Measurements from ENCODE around the gene MPHOSPH9. TPM values are rescaled to one million over a fixed set of nuclear protein-coding genes. Genes with fewer than 3 reads are reported as not detected.
A peak's percentile ranks its signal among the peaks of the same experiment; 100 is the strongest.

MPHOSPH9 gene
- total and polyA plus RNA-seq, 2 donors = 25.5 to 106 TPM

- DNase-seq (ENCODE audit: low read depth in 6 of 9, low spot score in 9 of 9) = peak in 1 of 9 donors; percentile 63
- peak overlapping the region in 1 of 2 donors; percentile 3 for H3K4me3 ChIP-seq (ENCODE audit: low read length in 2 of 2)
- no peaks in the 10 kb centered on the region for H3K27me3 ChIP-seq (ENCODE audit: control insufficient read depth in 2 of 2, insufficient read depth in 1 of 2, low read length in 1 of 2)
- peaks cover 6 to 38% of the 10 kb centered on the region in 2 donors for H3K36me3 ChIP-seq (ENCODE audit: control insufficient read depth in 2 of 2, insufficient read depth in 2 of 2, low read length in 1 of 2)
- peak overlapping the region; percentile 64 to 96 for H3K27ac ChIP-seq (ENCODE audit: low read depth in 1 of 2, low read length in 1 of 2)
- 75% methylated on average over 6 of the region's 6 CpGs for WGBS
- peaks cover 65 to 95% of the 10 kb centered on the region in 2 donors for H3K4me1 ChIP-seq (ENCODE audit: control insufficient read depth in 2 of 2, insufficient read depth in 2 of 2, low read length in 2 of 2)
- H3K9me3 ChIP-seq (ENCODE audit: control insufficient read depth in 2 of 2, insufficient read depth in 1 of 2, low read length in 1 of 2) = peaks cover 0 to 9% of the 10 kb centered on the region in 2 donors
These were observed 106.4 kb downstream of the MPHOSPH9 start for GRCh38 chr12:123126294-123127181.

- WGBS = 8% methylated on average over 3 of the region's 3 CpGs
- H3K36me3 ChIP-seq (ENCODE audit: control insufficient read depth in 2 of 2, insufficient read depth in 2 of 2, low read length in 1 of 2) = peaks cover 16 to 46% of the 10 kb centered on the region in 2 donors
- peaks cover 57 to 95% of the 10 kb centered on the region in 2 donors for H3K4me1 ChIP-seq (ENCODE audit: control insufficient read depth in 2 of 2, insufficient read depth in 2 of 2, low read length in 2 of 2)
- peak overlapping the region; percentile 26 to 27 for H3K4me3 ChIP-seq (ENCODE audit: low read length in 2 of 2)
- H3K9me3 ChIP-seq (ENCODE audit: control insufficient read depth in 2 of 2, insufficient read depth in 1 of 2, low read length in 1 of 2) = peaks cover 0 to 3% of the 10 kb centered on the region in 2 donors
- H3K27me3 ChIP-seq (ENCODE audit: control insufficient read depth in 2 of 2, insufficient read depth in 1 of 2, low read length in 1 of 2) = no peaks in the 10 kb centered on the region
- DNase-seq (ENCODE audit: low read depth in 6 of 9, low spot score in 9 of 9) = peak in 1 of 9 donors; percentile 65
- H3K27ac ChIP-seq (ENCODE audit: low read depth in 1 of 2, low read length in 1 of 2) = peak overlapping the region; percentile 94 to 100
These were observed 110.3 kb downstream of the MPHOSPH9 start for GRCh38 chr12:123122626-123123025.

DNA sequence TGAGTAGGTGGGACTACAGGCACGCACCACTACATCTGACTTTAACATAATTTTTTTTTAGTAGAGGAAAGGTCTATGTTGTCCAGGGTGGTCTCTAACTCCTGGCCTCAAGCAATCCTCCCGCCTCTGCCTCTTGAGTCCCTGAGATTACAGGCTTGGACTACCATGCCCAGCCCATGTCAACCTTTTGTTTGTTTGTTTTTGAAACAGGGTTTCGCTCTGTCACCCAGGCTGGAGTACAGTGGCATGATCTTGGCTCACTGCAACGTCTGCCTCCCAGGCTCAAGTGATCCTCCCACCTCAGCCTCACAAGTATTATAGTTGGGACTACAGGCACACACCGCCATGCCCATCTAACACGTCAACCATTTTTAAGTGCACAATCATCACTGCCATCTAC is 111.3 kb downstream of the MPHOSPH9 start:
- Histone ChIP-seq H3K4me3 (ENCODE audit: low read length in 2 of 2) (peak overlapping the region; percentile 0 to 48), H3K27ac (ENCODE audit: low read depth in 1 of 2, low read length in 1 of 2) (peak overlapping the region; percentile 94 to 100), H3K4me1 (ENCODE audit: control insufficient read depth in 2 of 2, insufficient read depth in 2 of 2, low read length in 2 of 2) (peaks cover 58 to 95% of the 10 kb centered on the region in 2 donors), H3K27me3 (ENCODE audit: control insufficient read depth in 2 of 2, insufficient read depth in 1 of 2, low read length in 1 of 2) (no peaks in the 10 kb centered on the region), H3K9me3 (ENCODE audit: control insufficient read depth in 2 of 2, insufficient read depth in 1 of 2, low read length in 1 of 2) (peaks cover 0 to 3% of the 10 kb centered on the region in 2 donors), H3K36me3 (ENCODE audit: control insufficient read depth in 2 of 2, insufficient read depth in 2 of 2, low read length in 1 of 2) (peaks cover 25 to 50% of the 10 kb centered on the region in 2 donors)
- no peak for DNase-seq (ENCODE audit: low read depth in 6 of 9, low spot score in 9 of 9)
- 84% methylated on average over 6 of the region's 6 CpGs for WGBS

DNA sequence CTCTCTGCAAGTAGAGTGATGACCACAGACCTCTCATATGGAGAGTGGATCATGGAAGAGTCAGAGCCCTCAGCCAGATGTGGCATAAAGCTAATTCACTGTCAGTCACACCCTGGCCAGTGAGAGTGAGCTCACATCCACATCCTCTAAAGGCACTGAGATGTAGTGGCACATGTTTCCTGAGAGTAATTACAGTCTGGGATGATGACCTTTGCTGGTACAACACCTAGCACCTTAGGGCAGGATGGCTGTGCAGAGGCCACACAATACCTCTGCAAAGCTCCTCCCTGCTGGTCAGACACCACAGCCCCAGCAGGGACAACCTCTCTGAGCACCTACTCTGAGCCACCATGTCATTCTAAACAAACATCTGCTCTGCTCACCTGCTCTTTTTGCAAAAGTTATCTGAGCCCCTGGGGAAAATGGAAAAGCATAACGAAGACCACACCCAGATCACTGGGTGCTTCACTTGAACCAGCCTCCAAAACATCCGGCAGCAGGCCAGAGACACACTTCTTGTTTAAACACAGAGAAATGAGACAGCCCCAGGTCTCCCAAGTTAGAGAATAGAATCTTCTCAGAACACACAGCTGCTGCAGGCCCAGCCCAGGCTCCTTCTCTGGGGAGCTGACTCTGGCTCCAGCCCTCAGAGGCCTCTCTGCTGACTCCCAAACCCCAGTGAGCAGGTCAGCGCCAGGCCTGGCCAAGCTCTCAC is 112.3 kb downstream of the MPHOSPH9 start:
- H3K4me1 ChIP-seq (ENCODE audit: control insufficient read depth in 2 of 2, insufficient read depth in 2 of 2, low read length in 2 of 2) = peaks cover 60 to 97% of the 10 kb centered on the region in 2 donors
- H3K9me3 ChIP-seq (ENCODE audit: control insufficient read depth in 2 of 2, insufficient read depth in 1 of 2, low read length in 1 of 2) = peaks cover 0 to 3% of the 10 kb centered on the region in 2 donors
- peaks cover 22 to 50% of the 10 kb centered on the region in 2 donors for H3K36me3 ChIP-seq (ENCODE audit: control insufficient read depth in 2 of 2, insufficient read depth in 2 of 2, low read length in 1 of 2)
- peak in 6 of 9 donors; percentile 77 to 94 (median 81) for DNase-seq (ENCODE audit: low read depth in 6 of 9, low spot score in 9 of 9)
- WGBS = 32% methylated on average over 3 of the region's 3 CpGs
- peak overlapping the region; percentile 7 to 48 for H3K4me3 ChIP-seq (ENCODE audit: low read length in 2 of 2)
- peak overlapping the region; percentile 100 for H3K27ac ChIP-seq (ENCODE audit: low read depth in 1 of 2, low read length in 1 of 2)
- no peaks in the 10 kb centered on the region for H3K27me3 ChIP-seq (ENCODE audit: control insufficient read depth in 2 of 2, insufficient read depth in 1 of 2, low read length in 1 of 2)

GRCh38 chr12:123119808-123120207 is 113.1 kb downstream of the MPHOSPH9 start:
- peak overlapping the region; percentile 100 for H3K27ac ChIP-seq (ENCODE audit: low read depth in 1 of 2, low read length in 1 of 2)
- H3K9me3 ChIP-seq (ENCODE audit: control insufficient read depth in 2 of 2, insufficient read depth in 1 of 2, low read length in 1 of 2) = peaks cover 0 to 3% of the 10 kb centered on the region in 2 donors
- WGBS = 22% methylated on average over 7 of the region's 7 CpGs
- peaks cover 23 to 53% of the 10 kb centered on the region in 2 donors for H3K36me3 ChIP-seq (ENCODE audit: control insufficient read depth in 2 of 2, insufficient read depth in 2 of 2, low read length in 1 of 2)
- peaks cover 68 to 99% of the 10 kb centered on the region in 2 donors for H3K4me1 ChIP-seq (ENCODE audit: control insufficient read depth in 2 of 2, insufficient read depth in 2 of 2, low read length in 2 of 2)
- DNase-seq (ENCODE audit: low read depth in 6 of 9, low spot score in 9 of 9) = peak in 4 of 9 donors; percentile 75 to 90 (median 79)
- no peaks in the 10 kb centered on the region for H3K27me3 ChIP-seq (ENCODE audit: control insufficient read depth in 2 of 2, insufficient read depth in 1 of 2, low read length in 1 of 2)
- H3K4me3 ChIP-seq (ENCODE audit: low read length in 2 of 2) = peak overlapping the region; percentile 7 to 48

- no peaks in the 10 kb centered on the region for H3K27me3 ChIP-seq (ENCODE audit: control insufficient read depth in 2 of 2, insufficient read depth in 1 of 2, low read length in 1 of 2)
- H3K27ac ChIP-seq (ENCODE audit: low read depth in 1 of 2, low read length in 1 of 2) = peak overlapping the region in 1 of 2 donors; percentile 100
- 97% methylated on average over 8 of the region's 8 CpGs for WGBS
- H3K9me3 ChIP-seq (ENCODE audit: control insufficient read depth in 2 of 2, insufficient read depth in 1 of 2, low read length in 1 of 2) = peaks cover 0 to 3% of the 10 kb centered on the region in 2 donors
- H3K36me3 ChIP-seq (ENCODE audit: control insufficient read depth in 2 of 2, insufficient read depth in 2 of 2, low read length in 1 of 2) = peaks cover 28 to 56% of the 10 kb centered on the region in 2 donors
- no peak for DNase-seq (ENCODE audit: low read depth in 6 of 9, low spot score in 9 of 9)
- peaks cover 77 to 98% of the 10 kb centered on the region in 2 donors for H3K4me1 ChIP-seq (ENCODE audit: control insufficient read depth in 2 of 2, insufficient read depth in 2 of 2, low read length in 2 of 2)
- no peak overlapping the region for H3K4me3 ChIP-seq (ENCODE audit: low read length in 2 of 2)
These were observed 114.4 kb downstream of the MPHOSPH9 start for GRCh38 chr12:123118497-123118896.

GRCh38 chr12:123115409-123116121 is 117.4 kb downstream of the MPHOSPH9 start:
- H3K9me3 ChIP-seq (ENCODE audit: control insufficient read depth in 2 of 2, insufficient read depth in 1 of 2, low read length in 1 of 2) = peaks cover 0 to 5% of the 10 kb centered on the region in 2 donors
- peak overlapping the region; percentile 85 to 100 for H3K27ac ChIP-seq (ENCODE audit: low read depth in 1 of 2, low read length in 1 of 2)
- 89% methylated on average over 8 of the region's 8 CpGs for WGBS
- H3K4me1 ChIP-seq (ENCODE audit: control insufficient read depth in 2 of 2, insufficient read depth in 2 of 2, low read length in 2 of 2) = peaks cover 73 to 97% of the 10 kb centered on the region in 2 donors
- H3K4me3 ChIP-seq (ENCODE audit: low read length in 2 of 2) = peak overlapping the region in 1 of 2 donors; percentile 9
- H3K27me3 ChIP-seq (ENCODE audit: control insufficient read depth in 2 of 2, insufficient read depth in 1 of 2, low read length in 1 of 2) = no peaks in the 10 kb centered on the region
- peaks cover 47 to 68% of the 10 kb centered on the region in 2 donors for H3K36me3 ChIP-seq (ENCODE audit: control insufficient read depth in 2 of 2, insufficient read depth in 2 of 2, low read length in 1 of 2)
- DNase-seq (ENCODE audit: low read depth in 6 of 9, low spot score in 9 of 9) = peak in 1 of 9 donors; percentile 74

DNA sequence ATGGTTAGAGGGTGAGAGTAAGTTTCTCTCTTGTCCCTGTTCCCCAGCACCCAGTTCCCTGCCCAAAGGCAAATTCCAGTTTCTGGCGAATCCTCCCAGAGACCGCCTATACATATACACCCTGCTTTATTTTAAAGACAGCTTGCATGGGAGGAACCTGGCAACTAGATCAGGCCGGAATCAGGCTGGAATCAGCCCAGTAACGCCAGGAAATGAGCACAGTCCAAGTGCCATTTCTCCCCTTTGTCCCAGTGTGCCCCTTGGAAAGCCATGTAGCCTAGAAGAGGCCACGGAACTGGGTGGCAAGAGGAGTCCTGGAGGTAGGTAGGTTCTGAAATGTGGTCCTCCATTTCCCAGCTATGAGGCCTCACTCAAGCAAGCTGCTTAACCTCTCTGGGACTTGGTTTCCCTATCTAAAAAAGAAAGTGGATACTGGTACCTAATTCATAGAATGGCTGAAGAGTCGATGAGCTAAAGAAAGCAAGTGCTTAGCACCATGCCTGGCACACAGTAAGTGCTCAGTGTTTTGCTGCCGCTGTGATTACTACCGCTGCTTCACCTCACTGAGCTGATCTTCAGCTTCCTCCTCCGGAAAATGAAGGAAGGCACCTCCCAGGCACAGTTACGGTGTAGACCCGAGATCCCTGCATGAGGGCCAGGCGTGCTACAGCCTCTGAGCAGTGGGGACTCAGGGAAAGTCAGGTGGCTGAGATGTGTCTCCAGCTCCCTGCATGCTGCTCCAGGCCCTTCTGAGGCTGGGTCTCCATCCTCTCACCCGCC is 118.4 kb downstream of the MPHOSPH9 start:
- no peaks in the 10 kb centered on the region for H3K27me3 ChIP-seq (ENCODE audit: control insufficient read depth in 2 of 2, insufficient read depth in 1 of 2, low read length in 1 of 2)
- peak in 1 of 9 donors; percentile 33 for DNase-seq (ENCODE audit: low read depth in 6 of 9, low spot score in 9 of 9)
- peaks cover 66 to 97% of the 10 kb centered on the region in 2 donors for H3K4me1 ChIP-seq (ENCODE audit: control insufficient read depth in 2 of 2, insufficient read depth in 2 of 2, low read length in 2 of 2)
- peak overlapping the region; percentile 82 to 100 for H3K27ac ChIP-seq (ENCODE audit: low read depth in 1 of 2, low read length in 1 of 2)
- peaks cover 0 to 5% of the 10 kb centered on the region in 2 donors for H3K9me3 ChIP-seq (ENCODE audit: control insufficient read depth in 2 of 2, insufficient read depth in 1 of 2, low read length in 1 of 2)
- H3K4me3 ChIP-seq (ENCODE audit: low read length in 2 of 2) = no peak overlapping the region
- H3K36me3 ChIP-seq (ENCODE audit: control insufficient read depth in 2 of 2, insufficient read depth in 2 of 2, low read length in 1 of 2) = peaks cover 57 to 78% of the 10 kb centered on the region in 2 donors
- 95% methylated on average over 13 of the region's 13 CpGs for WGBS

All from thymus (tissue), 11 donors.